DOHH2 (cell line): ENCODE measurements around the gene NUMB.

Experiments used
- H3F3A ChIP-seq: fragments of 200-600 bp; sonication (generic), shearing (Covaris generic); 2 replicates; pipeline ENCODE4 v1.6.0; 2016; ENCODE audit warnings: antibody characterized with exemption, mild to moderate bottlenecking; ENCODE audit not compliant: control insufficient read depth, insufficient read depth
- H3K27ac ChIP-seq: fragments of 200-600 bp; sonication (generic); 2 replicates; pipeline ENCODE4 v1.5.1; 2014; ENCODE audit warnings: low read depth, mild to moderate bottlenecking, low read length, moderate library complexity
- H3K27me3 ChIP-seq: fragments of 200-600 bp; sonication (generic); 2 replicates; pipeline ENCODE4 v1.6.1; 2014; ENCODE audit warnings: mild to moderate bottlenecking, low read length, mixed read lengths; ENCODE audit not compliant: control insufficient read depth
- H3K36me3 ChIP-seq: fragments of 200-600 bp; sonication (generic); 2 replicates; pipeline ENCODE4 v1.6.1; 2014; ENCODE audit warnings: mild to moderate bottlenecking, low read length, moderate library complexity, mixed read lengths; ENCODE audit not compliant: control insufficient read depth
- H3K4me1 ChIP-seq: fragments of 200-600 bp; sonication (generic); 2 replicates; pipeline ENCODE4 v1.6.1; 2014; ENCODE audit warnings: mild to moderate bottlenecking, low read length, mixed read lengths; ENCODE audit not compliant: control insufficient read depth
- H3K4me2 ChIP-seq: fragments of 200-600 bp; sonication (generic); 2 replicates; pipeline ENCODE4 v1.6.0; 2014; ENCODE audit warnings: mild to moderate bottlenecking, low read length, moderate library complexity
- H3K4me3 ChIP-seq: fragments of 200-600 bp; sonication (generic); 2 replicates; pipeline ENCODE4 v1.5.1; 2014; ENCODE audit warnings: mild to moderate bottlenecking, low read length, mixed read lengths
- H3K79me2 ChIP-seq: fragments of 200-600 bp; sonication (generic); 2 replicates; pipeline ENCODE4 v1.6.1; 2014; ENCODE audit warnings: mild to moderate bottlenecking, low read length, mixed read lengths; ENCODE audit not compliant: control insufficient read depth
- H3K9me2 ChIP-seq: fragments of 200-600 bp; sonication (generic); replicated peaks from 2 replicates; pipeline ENCODE4 v1.6.1; 2014; ENCODE audit warnings: mild to moderate bottlenecking, low read length, mixed read lengths; ENCODE audit not compliant: control insufficient read depth
- H3K9me3 ChIP-seq: fragments of 200-600 bp; sonication (generic); 2 replicates; pipeline ENCODE4 v1.6.1; 2014; ENCODE audit warnings: antibody characterized with exemption, low read length, mixed read lengths; ENCODE audit not compliant: control insufficient read depth, insufficient read depth
- H4K20me1 ChIP-seq: fragments of 200-600 bp; sonication (generic); 2 replicates; pipeline ENCODE4 v1.6.0; 2014; ENCODE audit warnings: low read depth, mild to moderate bottlenecking, antibody characterized with exemption, low read length, moderate library complexity; ENCODE audit not compliant: control insufficient read depth, insufficient read depth
- CTCF ChIP-seq: fragments of 200-600 bp; sonication (generic); IDR thresholded peaks from one replicate; pipeline ENCODE4 v1.5.1; 2014; ENCODE audit warnings: antibody characterized with exemption, mild to moderate bottlenecking, low read depth, low read length; ENCODE audit not compliant: poor library complexity, severe bottlenecking
- EZH2phosphoT487 ChIP-seq: fragments of 200-600 bp; sonication (generic); IDR thresholded peaks from 2 replicates; pipeline ENCODE4 v1.6.1; 2017; ENCODE audit warnings: borderline replicate concordance, mild to moderate bottlenecking, antibody characterized with exemption, low read length, moderate library complexity, mixed read lengths

The NUMB gene

DNA sequence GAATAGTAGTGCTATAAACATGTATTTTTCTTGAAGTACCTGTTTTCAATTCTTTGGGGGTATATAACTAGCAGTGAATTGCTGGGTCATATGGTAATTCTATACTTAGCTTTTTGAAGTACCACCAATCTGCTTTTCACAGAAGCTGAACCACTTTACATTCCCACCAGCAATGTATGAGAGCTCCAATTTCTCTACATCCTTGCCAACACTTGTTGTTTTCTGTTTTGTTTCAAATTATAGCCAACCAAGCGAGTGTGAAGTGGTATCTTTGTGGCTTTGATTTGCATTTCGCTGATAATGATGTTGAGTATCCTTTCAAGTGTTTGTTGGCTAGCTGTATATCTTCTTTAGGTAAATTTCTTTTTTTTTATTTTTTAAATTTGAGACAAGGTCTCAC, 125.3 kb downstream of the NUMB start:
- H4K20me1 ChIP-seq, result no peaks in the 10 kb centered on the region

DNA sequence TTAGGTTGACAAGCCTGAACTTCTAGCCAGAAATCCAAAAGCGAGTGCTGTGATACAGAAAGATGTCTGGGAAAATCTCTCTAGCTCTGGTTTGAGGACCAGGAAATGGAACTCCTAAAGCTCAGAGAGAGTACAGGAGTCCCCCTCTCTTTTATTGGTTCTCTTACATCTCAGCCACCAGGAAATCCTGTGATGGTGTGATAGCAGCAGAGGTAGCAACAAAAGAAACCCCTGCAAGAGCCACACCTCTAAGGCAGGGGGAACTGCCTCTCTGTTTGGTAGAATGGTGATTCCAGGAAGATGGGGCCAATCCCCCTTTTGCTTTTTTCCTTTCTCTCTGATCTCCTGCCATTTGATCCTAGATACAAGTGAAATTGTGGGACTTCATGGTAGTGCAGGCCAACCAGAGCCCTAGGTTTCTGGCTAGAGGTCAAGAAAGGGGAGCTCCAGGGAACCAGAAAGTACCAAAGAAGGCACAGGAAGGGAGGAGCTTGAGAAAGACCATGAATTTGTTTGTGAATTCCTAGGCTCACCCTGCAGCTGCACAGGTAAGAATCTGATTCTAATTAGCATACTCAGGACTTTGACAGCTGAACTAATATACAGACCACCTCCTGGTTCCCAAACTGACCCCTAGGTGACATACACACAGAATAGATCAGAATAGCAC, 132.6 kb downstream of the NUMB start:
- Histone ChIP-seq H3K4me2 (no peak overlapping the region), H3K4me3 (no peak overlapping the region), H3K4me1 (peaks cover 62% of the 10 kb centered on the region), H3F3A (peaks cover 5% of the 10 kb centered on the region; the same call in 1 of the 2 replicates), H3K9me3 (no peaks in the 10 kb centered on the region), H4K20me1 (no peaks in the 10 kb centered on the region), H3K36me3 (peaks cover 13% of the 10 kb centered on the region), H3K27me3 (no peaks in the 10 kb centered on the region), H3K27ac (no peak overlapping the region), H3K79me2 (0 out of 2 replicates have a peak, but pooled peaks cover 3% of the 10 kb centered on the region), H3K9me2 (no peaks in the 10 kb centered on the region)
- no peak for TF ChIP-seq EZH2phosphoT487
- TF ChIP-seq CTCF, result no peak

More for the DNA sequence above, 125.3 kb downstream of the NUMB start:
- no peak overlapping the region for H3K4me3 ChIP-seq
- H3K9me3 ChIP-seq, result no peaks in the 10 kb centered on the region
- no peak overlapping the region for H3K4me2 ChIP-seq
- peaks cover 5% of the 10 kb centered on the region; the same call in 1 of the 2 replicates for H3F3A ChIP-seq
- H3K79me2 ChIP-seq, result 0 out of 2 replicates have a peak, but pooled peaks cover 3% of the 10 kb centered on the region
- no peaks in the 10 kb centered on the region for H3K9me2 ChIP-seq
- no peak for TF ChIP-seq CTCF
- TF ChIP-seq EZH2phosphoT487, result no peak
- H3K4me1 ChIP-seq, result peaks cover 39% of the 10 kb centered on the region
- H3K27ac ChIP-seq, result no peak overlapping the region
- peaks cover 6% of the 10 kb centered on the region; the same call in 1 of the 2 replicates for H3K36me3 ChIP-seq
- H3K27me3 ChIP-seq, result no peaks in the 10 kb centered on the region

DNA sequence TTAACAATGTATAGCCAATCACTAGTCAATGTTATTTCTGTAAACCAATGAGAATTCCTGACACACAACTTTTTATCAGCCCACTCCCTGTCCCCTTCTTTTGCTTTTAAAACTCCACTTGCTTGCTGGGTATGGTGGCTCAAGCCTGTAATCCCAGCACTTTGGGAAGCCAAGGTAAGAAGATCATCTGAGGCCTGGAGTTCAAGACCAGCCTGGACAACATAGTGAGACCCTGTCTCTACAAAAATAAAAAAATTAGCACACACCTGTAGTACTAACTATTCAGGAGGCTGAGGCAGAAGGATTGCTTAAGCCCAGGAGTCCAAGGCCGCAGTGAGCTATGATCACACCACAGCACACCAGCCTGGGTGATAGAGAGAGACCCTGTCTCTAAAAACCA, 133.3 kb downstream of the NUMB start:
- Histone ChIP-seq H3K79me2 (0 out of 2 replicates have a peak, but pooled peaks cover 3% of the 10 kb centered on the region), H3K36me3 (peaks cover 13% of the 10 kb centered on the region)
- TF ChIP-seq EZH2phosphoT487 (no peak), CTCF (no peak)

More for the DNA sequence above, 133.3 kb downstream of the NUMB start:
- H3K4me1 ChIP-seq, result peaks cover 55% of the 10 kb centered on the region
- no peaks in the 10 kb centered on the region for H4K20me1 ChIP-seq
- no peaks in the 10 kb centered on the region for H3K9me3 ChIP-seq
- no peak overlapping the region for H3K27ac ChIP-seq
- H3K4me2 ChIP-seq, result no peak overlapping the region
- H3K4me3 ChIP-seq, result no peak overlapping the region
- peaks cover 5% of the 10 kb centered on the region; the same call in 1 of the 2 replicates for H3F3A ChIP-seq
- H3K27me3 ChIP-seq, result no peaks in the 10 kb centered on the region
- H3K9me2 ChIP-seq, result no peaks in the 10 kb centered on the region
